Peyer's patch (tissue), 4 donors: ENCODE results near the gene RNASEH2A.

Source experiments
- CTCF ChIP-seq, 6 experiments: fragments of 450-650 bp in 4 of 6; fragments of 200-600 bp in 2 of 6; sonication (generic) in 1 of 6; IDR thresholded peaks; one replicate each; pipeline ENCODE4 v1.5.1; 2017 to 2019; ENCODE audit warnings: antibody characterized with exemption in 6 of 6, mild to moderate bottlenecking in 3 of 6, moderate library complexity in 1 of 6
- POLR2A ChIP-seq, 2 donors: fragments of 450-650 bp; IDR thresholded peaks; one replicate each; pipeline ENCODE4 v1.5.1; 2017; ENCODE audit warnings: antibody characterized with exemption in 2 of 2, mild to moderate bottlenecking in 2 of 2, moderate library complexity in 2 of 2

- TF ChIP-seq CTCF (IDR thresholded peaks at IDR 0.05) (no peak), POLR2A (IDR thresholded peaks at IDR 0.05) (no peak)
Measured at GRCh38 chr19:12804051-12804450, 2.3 kb upstream of the RNASEH2A start.
